ENCODE measurements around the gene LDOC1. TPM values are rescaled to one million over a fixed set of nuclear protein-coding genes. Genes with fewer than 3 reads are reported as not detected.
"Not testable (repeated sequence)": the region's sequence is repeated elsewhere in the genome, so short reads cannot be mapped to it uniquely, and the experiment has no call there.

Gene LDOC1
- total RNA-seq, 1 donor: 4.7 TPM

DNA sequence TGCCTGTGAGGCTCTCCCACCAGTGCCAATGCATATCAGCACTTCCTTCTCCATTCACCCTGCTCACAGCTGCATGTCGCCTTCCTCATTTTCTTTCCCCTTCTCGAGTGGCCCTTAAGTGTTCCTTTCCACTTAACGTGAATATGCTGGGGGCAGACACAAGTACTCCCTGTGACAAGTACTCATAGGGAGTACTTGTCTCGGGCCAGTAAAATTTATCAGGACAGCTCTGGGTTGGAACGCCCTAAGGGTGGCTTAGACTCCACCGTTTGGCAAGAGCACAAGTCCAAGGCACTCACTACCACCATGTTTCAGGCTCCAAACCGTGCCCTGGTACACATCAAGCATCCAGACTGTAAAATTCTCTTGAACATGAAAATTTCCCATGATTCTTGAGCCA lies 3.9 kb upstream of the LDOC1 start:
- no peaks in the 10 kb centered on the region for H3K9me3 ChIP-seq (ENCODE audit: low read depth, low read length)
- H3K36me3 ChIP-seq (ENCODE audit: insufficient read depth, low read length): no peaks in the 10 kb centered on the region
- no peak overlapping the region for H2AFZ ChIP-seq (ENCODE audit: low read length)
- H3K4me3 ChIP-seq (ENCODE audit: insufficient read depth, low read length): no peak overlapping the region
- no peaks in the 10 kb centered on the region for H3K27me3 ChIP-seq (ENCODE audit: insufficient read depth, low read length)
- no peak overlapping the region for H3K4me2 ChIP-seq (ENCODE audit: insufficient read depth, low read length)
- H3K4me1 ChIP-seq (ENCODE audit: insufficient read depth, low read length): no peaks in the 10 kb centered on the region
- no peak for DNase-seq (ENCODE audit: insufficient read length, low spot score, missing footprints)
- TF ChIP-seq, protein P1, sequence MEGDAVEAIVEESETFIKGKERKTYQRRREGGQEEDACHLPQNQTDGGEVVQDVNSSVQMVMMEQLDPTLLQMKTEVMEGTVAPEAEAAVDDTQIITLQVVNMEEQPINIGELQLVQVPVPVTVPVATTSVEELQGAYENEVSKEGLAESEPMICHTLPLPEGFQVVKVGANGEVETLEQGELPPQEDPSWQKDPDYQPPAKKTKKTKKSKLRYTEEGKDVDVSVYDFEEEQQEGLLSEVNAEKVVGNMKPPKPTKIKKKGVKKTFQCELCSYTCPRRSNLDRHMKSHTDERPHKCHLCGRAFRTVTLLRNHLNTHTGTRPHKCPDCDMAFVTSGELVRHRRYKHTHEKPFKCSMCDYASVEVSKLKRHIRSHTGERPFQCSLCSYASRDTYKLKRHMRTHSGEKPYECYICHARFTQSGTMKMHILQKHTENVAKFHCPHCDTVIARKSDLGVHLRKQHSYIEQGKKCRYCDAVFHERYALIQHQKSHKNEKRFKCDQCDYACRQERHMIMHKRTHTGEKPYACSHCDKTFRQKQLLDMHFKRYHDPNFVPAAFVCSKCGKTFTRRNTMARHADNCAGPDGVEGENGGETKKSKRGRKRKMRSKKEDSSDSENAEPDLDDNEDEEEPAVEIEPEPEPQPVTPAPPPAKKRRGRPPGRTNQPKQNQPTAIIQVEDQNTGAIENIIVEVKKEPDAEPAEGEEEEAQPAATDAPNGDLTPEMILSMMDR (IDR thresholded peaks at IDR 0.05; ENCODE audit: extremely low read depth, low read depth, low read length): no peak
- H3K79me2 ChIP-seq (ENCODE audit: insufficient read depth, low read length): no peaks in the 10 kb centered on the region
- no peaks in the 10 kb centered on the region for H4K20me1 ChIP-seq (ENCODE audit: insufficient read depth, low read length)
- H3K27ac ChIP-seq (ENCODE audit: low read depth, low read length): no peak overlapping the region

DNA sequence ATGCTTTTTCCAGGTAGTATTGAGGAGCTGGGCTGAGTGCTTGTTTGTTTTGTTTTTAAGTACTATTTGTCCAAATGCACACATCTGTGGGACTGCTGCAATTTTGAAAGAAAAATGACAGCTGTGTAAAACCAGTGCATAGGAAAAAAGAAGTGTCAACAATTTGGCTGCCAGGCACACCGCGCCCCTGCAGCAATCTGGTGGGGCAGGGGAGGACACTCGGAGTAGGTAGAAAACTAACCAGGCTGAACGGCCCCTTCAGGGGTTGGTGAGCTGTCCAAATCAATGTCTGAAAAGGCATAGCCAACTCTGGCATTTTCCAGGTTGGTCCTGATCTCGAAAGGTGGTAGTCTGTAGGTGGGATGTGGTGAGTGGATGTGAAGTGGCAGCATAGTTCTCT lies 1.1 kb downstream of the LDOC1 start:
- TF ChIP-seq, protein P1 (IDR thresholded peaks at IDR 0.05; ENCODE audit: extremely low read depth, low read depth, low read length): no peak
- peak overlapping the region; percentile 65 for H3K4me2 ChIP-seq (ENCODE audit: insufficient read depth, low read length)
- peak overlapping the region; percentile 75 for H3K4me3 ChIP-seq (ENCODE audit: insufficient read depth, low read length)
- no peaks in the 10 kb centered on the region for H4K20me1 ChIP-seq (ENCODE audit: insufficient read depth, low read length)
- DNase-seq (ENCODE audit: insufficient read length, low spot score, missing footprints): no peak
- no peaks in the 10 kb centered on the region for H3K27me3 ChIP-seq (ENCODE audit: insufficient read depth, low read length)
- H2AFZ ChIP-seq (ENCODE audit: low read length): no peak overlapping the region
- H3K27ac ChIP-seq (ENCODE audit: low read depth, low read length): no peak overlapping the region
- H3K9me3 ChIP-seq (ENCODE audit: low read depth, low read length): no peaks in the 10 kb centered on the region
- no peaks in the 10 kb centered on the region for H3K36me3 ChIP-seq (ENCODE audit: insufficient read depth, low read length)
- H3K4me1 ChIP-seq (ENCODE audit: insufficient read depth, low read length): no peaks in the 10 kb centered on the region
- no peaks in the 10 kb centered on the region for H3K79me2 ChIP-seq (ENCODE audit: insufficient read depth, low read length)

DNA sequence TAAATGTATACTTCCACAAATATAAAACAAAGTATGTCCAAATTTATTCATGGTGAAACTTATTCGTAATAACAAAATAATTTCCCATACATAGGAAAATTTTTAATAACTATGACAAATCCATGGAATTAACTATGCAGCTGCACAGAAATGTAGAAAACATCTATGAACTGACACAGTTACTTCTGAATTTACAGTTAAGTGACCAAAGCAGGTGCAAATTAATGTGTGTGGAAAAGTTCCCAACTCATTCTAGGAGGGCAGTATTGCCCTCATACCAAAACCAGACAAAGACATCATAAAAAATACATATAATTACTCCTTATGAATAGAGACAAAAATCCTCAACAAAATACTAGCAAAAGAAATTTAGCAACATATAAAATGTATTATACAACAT lies 12.5 kb downstream of the LDOC1 start:
- no peak overlapping the region for H3K4me3 ChIP-seq (ENCODE audit: insufficient read depth, low read length)
- TF ChIP-seq, protein P1 (IDR thresholded peaks at IDR 0.05; ENCODE audit: extremely low read depth, low read depth, low read length): no peak
- no peaks in the 10 kb centered on the region for H4K20me1 ChIP-seq (ENCODE audit: insufficient read depth, low read length)
- H3K79me2 ChIP-seq (ENCODE audit: insufficient read depth, low read length): no peaks in the 10 kb centered on the region
- H3K27ac ChIP-seq (ENCODE audit: low read depth, low read length): no peak overlapping the region
- H3K9me3 ChIP-seq (ENCODE audit: low read depth, low read length): no peaks in the 10 kb centered on the region
- H3K4me2 ChIP-seq (ENCODE audit: insufficient read depth, low read length): no peak overlapping the region
- DNase-seq (ENCODE audit: insufficient read length, low spot score, missing footprints): no peak
- H2AFZ ChIP-seq (ENCODE audit: low read length): no peak overlapping the region
- H3K36me3 ChIP-seq (ENCODE audit: insufficient read depth, low read length): no peaks in the 10 kb centered on the region
- H3K4me1 ChIP-seq (ENCODE audit: insufficient read depth, low read length): no peaks in the 10 kb centered on the region
- no peaks in the 10 kb centered on the region for H3K27me3 ChIP-seq (ENCODE audit: insufficient read depth, low read length)

DNA sequence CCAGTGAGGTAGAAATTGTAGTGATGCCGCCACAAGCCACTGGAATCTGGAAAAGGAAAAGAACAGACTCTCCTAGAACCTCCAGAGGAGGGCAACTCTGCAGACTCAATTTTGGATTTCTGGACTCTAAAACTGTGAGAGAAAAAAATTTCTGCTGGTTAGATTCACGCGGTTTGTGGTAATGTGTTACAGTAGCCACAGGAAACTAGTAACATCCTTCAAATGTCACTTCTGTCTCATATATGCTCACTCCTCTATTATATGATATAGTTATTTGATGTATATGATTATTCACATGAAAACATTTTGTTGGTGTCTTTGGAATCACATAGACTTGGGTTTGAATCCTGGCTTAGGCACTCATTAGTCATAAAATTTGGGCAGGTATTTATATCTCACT lies 18.8 kb downstream of the LDOC1 start:
- Histone ChIP-seq H4K20me1 (ENCODE audit: insufficient read depth, low read length) (no peaks in the 10 kb centered on the region), H3K27ac (ENCODE audit: low read depth, low read length) (no peak overlapping the region), H3K36me3 (ENCODE audit: insufficient read depth, low read length) (no peaks in the 10 kb centered on the region), H3K27me3 (ENCODE audit: insufficient read depth, low read length) (no peaks in the 10 kb centered on the region), H2AFZ (ENCODE audit: low read length) (no peak overlapping the region), H3K4me1 (ENCODE audit: insufficient read depth, low read length) (no peaks in the 10 kb centered on the region), H3K4me2 (ENCODE audit: insufficient read depth, low read length) (no peak overlapping the region), H3K79me2 (ENCODE audit: insufficient read depth, low read length) (no peaks in the 10 kb centered on the region), H3K4me3 (ENCODE audit: insufficient read depth, low read length) (no peak overlapping the region), H3K9me3 (ENCODE audit: low read depth, low read length) (no peaks in the 10 kb centered on the region)
- no peak for DNase-seq (ENCODE audit: insufficient read length, low spot score, missing footprints)
- TF ChIP-seq, protein P1 (IDR thresholded peaks at IDR 0.05; ENCODE audit: extremely low read depth, low read depth, low read length): no peak

DNA sequence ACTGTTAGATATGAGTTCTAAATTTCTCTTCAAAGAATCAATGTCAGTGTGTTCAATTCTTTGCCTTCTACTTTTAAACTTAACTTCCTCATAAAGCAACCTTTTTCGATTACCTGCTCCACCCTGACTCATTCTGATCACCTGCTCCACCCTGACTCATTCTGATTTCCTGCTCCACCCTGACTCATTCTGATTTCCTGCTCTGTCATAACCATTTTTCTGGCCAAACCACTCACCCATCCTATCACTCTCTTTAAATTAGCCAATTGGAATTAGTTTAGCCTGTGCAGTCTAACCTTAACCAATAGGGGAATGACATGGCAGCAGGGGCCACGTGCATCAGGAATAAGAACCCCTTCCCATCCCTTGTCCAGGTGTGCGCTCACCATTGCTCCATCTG lies 21.7 kb downstream of the LDOC1 start:
- not testable (repeated sequence) for H3K36me3 ChIP-seq (ENCODE audit: insufficient read depth, low read length); H3K27ac ChIP-seq (ENCODE audit: low read depth, low read length); H2AFZ ChIP-seq (ENCODE audit: low read length); H3K79me2 ChIP-seq (ENCODE audit: insufficient read depth, low read length); H3K9me3 ChIP-seq (ENCODE audit: low read depth, low read length); H3K4me3 ChIP-seq (ENCODE audit: insufficient read depth, low read length); H3K4me1 ChIP-seq (ENCODE audit: insufficient read depth, low read length); H3K4me2 ChIP-seq (ENCODE audit: insufficient read depth, low read length); DNase-seq (ENCODE audit: insufficient read length, low spot score, missing footprints); H4K20me1 ChIP-seq (ENCODE audit: insufficient read depth, low read length); H3K27me3 ChIP-seq (ENCODE audit: insufficient read depth, low read length)
